ENCODE measurements around the gene MYO3B.

The MYO3B gene

GRCh38 chr2:170298861-170299429 is 121.0 kb downstream of the MYO3B start:
- TF ChIP-seq, protein P1, sequence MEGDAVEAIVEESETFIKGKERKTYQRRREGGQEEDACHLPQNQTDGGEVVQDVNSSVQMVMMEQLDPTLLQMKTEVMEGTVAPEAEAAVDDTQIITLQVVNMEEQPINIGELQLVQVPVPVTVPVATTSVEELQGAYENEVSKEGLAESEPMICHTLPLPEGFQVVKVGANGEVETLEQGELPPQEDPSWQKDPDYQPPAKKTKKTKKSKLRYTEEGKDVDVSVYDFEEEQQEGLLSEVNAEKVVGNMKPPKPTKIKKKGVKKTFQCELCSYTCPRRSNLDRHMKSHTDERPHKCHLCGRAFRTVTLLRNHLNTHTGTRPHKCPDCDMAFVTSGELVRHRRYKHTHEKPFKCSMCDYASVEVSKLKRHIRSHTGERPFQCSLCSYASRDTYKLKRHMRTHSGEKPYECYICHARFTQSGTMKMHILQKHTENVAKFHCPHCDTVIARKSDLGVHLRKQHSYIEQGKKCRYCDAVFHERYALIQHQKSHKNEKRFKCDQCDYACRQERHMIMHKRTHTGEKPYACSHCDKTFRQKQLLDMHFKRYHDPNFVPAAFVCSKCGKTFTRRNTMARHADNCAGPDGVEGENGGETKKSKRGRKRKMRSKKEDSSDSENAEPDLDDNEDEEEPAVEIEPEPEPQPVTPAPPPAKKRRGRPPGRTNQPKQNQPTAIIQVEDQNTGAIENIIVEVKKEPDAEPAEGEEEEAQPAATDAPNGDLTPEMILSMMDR (IDR thresholded peaks at IDR 0.05; ENCODE audit: insufficient read depth, low read length, missing control alignments) = no peak
- POLR2A ChIA-PET = no interaction called here
- DNase-seq (ENCODE audit: low read depth, low spot score) = no peak
- CTCF ChIA-PET = no interaction called here
- no peak overlapping the region for H3K4me3 ChIP-seq (ENCODE audit: low read depth, low read length)

DNA sequence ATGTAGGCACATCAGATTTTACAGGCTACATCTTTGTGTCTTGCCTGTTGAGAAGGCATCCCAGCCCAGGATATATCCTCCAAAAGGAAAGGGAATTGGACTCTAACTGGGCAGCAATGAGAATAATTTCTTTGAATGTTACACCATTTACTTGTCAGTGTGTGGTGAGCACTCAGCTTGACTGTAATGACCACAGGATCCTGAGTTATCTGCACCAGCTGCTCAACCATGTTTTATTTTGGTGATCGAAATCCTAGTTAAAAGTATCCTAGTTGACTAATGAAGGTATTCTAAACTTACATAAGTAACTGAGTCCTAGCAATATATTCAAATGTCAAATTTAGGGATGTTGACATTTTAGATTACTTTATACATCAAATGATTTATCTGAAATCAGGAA is 123.0 kb downstream of the MYO3B start:
- TF ChIP-seq, protein P1 (IDR thresholded peaks at IDR 0.05; ENCODE audit: insufficient read depth, low read length, missing control alignments) = no peak
- ChIA-PET POLR2A (no interaction called here), CTCF (no interaction called here)
- DNase-seq (ENCODE audit: low read depth, low spot score) = no peak
- no peak overlapping the region for H3K4me3 ChIP-seq (ENCODE audit: low read depth, low read length)

DNA sequence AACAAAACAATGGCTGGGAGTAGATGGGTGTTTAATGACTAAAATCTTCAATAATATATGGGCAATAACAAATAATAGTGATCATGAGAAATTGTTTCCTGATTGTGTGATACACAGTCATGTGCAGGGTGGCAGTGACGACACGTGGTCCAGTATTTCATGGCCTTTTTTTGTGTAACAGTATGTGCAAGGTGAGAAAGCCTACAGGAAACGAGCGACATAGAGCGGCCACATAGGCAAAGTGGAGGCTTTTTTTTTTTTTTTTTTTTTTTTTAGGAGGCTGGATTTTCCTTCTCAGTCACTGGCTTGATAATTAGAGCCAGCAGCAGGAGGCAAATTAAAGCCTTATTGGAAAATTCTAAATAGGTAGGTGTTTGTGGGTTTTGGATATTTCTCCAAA is 123.7 kb downstream of the MYO3B start:
- ChIA-PET CTCF (no interaction called here), POLR2A (no interaction called here)
- H3K4me3 ChIP-seq (ENCODE audit: low read depth, low read length) = no peak overlapping the region
- TF ChIP-seq, protein P1 (IDR thresholded peaks at IDR 0.05; ENCODE audit: insufficient read depth, low read length, missing control alignments) = no peak
- no peak for DNase-seq (ENCODE audit: low read depth, low spot score)

DNA sequence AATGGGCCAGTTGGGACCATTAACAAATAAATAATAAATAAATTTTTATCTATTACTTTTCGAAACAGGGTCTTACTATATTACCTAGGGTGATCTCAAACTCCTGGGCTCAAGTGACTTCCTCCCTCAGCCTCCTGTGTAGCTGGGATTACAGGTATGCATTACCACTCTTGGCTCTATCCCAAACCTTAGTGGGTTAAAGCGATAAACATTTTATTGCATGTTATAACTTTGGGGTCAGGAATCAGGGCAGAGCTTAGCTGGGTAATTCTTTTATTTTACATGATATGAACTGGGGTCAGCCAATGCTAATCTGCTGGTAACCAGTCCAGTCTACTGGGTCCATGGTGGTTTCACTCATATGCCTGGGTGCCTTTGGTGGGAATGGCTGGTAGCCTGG is 127.8 kb downstream of the MYO3B start:
- H3K4me3 ChIP-seq (ENCODE audit: low read depth, low read length) = no peak overlapping the region
- ChIA-PET POLR2A (no interaction called here), CTCF (no interaction called here)
- TF ChIP-seq, protein P1 (IDR thresholded peaks at IDR 0.05; ENCODE audit: insufficient read depth, low read length, missing control alignments) = no peak
- DNase-seq (ENCODE audit: low read depth, low spot score) = no peak

DNA sequence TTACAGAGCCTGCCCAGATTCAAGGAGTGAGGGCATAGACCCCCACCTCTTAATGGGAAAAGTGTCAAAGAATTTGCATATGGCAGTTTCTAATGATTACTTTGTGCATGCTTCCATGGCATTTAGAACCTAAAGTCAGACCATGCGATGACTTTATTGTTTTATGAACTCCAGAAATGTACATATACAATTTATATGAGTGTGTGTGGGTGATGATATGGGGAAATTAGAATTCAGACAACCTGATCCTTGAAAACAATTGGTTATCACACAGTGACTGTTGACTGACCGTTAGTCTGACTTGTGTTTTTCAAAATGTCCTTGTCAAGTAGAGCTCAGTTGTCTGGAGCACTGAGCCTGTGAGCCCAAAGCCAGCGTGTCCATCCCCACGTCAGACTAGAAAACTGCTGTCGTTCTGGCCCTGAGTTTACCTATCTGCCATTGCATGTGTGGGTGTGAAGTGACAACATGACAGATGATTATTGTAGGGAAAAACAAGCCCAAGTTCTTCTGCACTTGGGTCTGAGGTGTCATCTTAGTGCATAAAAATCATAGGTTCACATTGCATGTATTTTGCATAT is 128.4 kb downstream of the MYO3B start:
- no peak for DNase-seq (ENCODE audit: low read depth, low spot score)
- ChIA-PET CTCF (no interaction called here), POLR2A (no interaction called here)
- no peak overlapping the region for H3K4me3 ChIP-seq (ENCODE audit: low read depth, low read length)
- TF ChIP-seq, protein P1 (IDR thresholded peaks at IDR 0.05; ENCODE audit: insufficient read depth, low read length, missing control alignments) = no peak

DNA sequence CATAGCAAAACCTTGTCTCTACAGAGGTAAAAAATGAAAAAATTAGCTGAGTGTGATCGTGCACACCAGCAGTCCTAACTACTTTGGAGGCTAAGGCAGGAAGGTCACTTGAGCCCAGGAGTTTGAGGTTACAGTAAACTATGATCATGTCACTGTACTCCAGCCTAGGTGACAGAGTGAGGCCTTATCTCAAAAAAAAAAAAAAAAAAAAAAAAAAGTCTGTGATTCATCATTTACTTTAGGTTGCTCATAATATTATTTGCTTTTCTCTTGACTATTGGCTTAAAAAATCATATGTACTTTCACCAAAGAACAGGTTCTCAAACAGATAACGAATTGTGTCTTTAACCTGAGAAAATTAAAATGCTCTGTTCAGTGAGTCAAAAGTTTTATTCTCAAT is 129.1 kb downstream of the MYO3B start:
- CTCF ChIA-PET = interaction anchor here (1.0 kb wide), 1 partner anchor 11 kb away, joined by 3 read pairs; no protein-coding TSS in a partner anchor
- no peak overlapping the region for H3K4me3 ChIP-seq (ENCODE audit: low read depth, low read length)
- TF ChIP-seq, protein P1 (IDR thresholded peaks at IDR 0.05; ENCODE audit: insufficient read depth, low read length, missing control alignments) = no peak
- no peak for DNase-seq (ENCODE audit: low read depth, low spot score)
- POLR2A ChIA-PET = no interaction called here

Measured in AG04449 (cell line).